Body of pancreas (tissue), 4 donors: ENCODE measurements around the gene NFX1. TPM values are rescaled to one million over a fixed set of nuclear protein-coding genes. Genes with fewer than 3 reads are reported as not detected.

Source experiments
- ATAC-seq: fragments of 150-250 bp; one replicate; pipeline ENCODE4 v1.9.1; 2016
- DNase-seq, 4 donors: peaks; one replicate each; pipeline ENCODE4 v3.0.0-alpha.2; 2019
- H3K27ac ChIP-seq, 4 donors: fragments of 200-600 bp; sonication (generic); 1 replicate in 3 of 4; 2 replicates in 1 of 4; pipeline versions ENCODE4 v1.5.1 to v1.6.1; 2016 to 2019; ENCODE audit warnings: mild to moderate bottlenecking in 1 of 4, mixed read lengths in 1 of 4, moderate library complexity in 1 of 4
- H3K27me3 ChIP-seq, 2 donors: fragments of 200-600 bp; sonication (generic); one replicate each; pipeline ENCODE4 v1.6.0; 2016; ENCODE audit warnings: mild to moderate bottlenecking in 1 of 2
- H3K36me3 ChIP-seq, 2 donors: fragments of 200-600 bp; sonication (generic); replicated peaks in 1 of 2; 2 replicates each; pipeline ENCODE4 v1.5.1; 2016; ENCODE audit warnings: low read depth in 2 of 2; ENCODE audit not compliant: insufficient read depth in 1 of 2
- H3K4me1 ChIP-seq: fragments of 200-600 bp; sonication (generic); one replicate; pipeline ENCODE4 v1.6.0; 2016
- H3K4me3 ChIP-seq, 2 donors: fragments of 200-600 bp; sonication (generic); 1 replicate in 1 of 2; 2 replicates in 1 of 2; pipeline ENCODE4 v1.5.1; 2016 to 2019
- H3K9me3 ChIP-seq, 3 donors: fragments of 200-600 bp; sonication (generic); 1 replicate in 2 of 3; 2 replicates in 1 of 3; pipeline ENCODE4 v1.5.1; 2016
- POLR2A ChIP-seq, 3 donors: fragments of 450-650 bp; IDR thresholded peaks; one replicate each; pipeline ENCODE4 v1.6.1; 2016; ENCODE audit warnings: antibody characterized with exemption in 3 of 3, mild to moderate bottlenecking in 2 of 3
- WGBS, 2 donors: methylation state at CpG; one replicate each; pipeline ENCODE4 v1.1.5; 2017; 5-methylcytosine and 5-hydroxymethylcytosine counted together
- intact Hi-C: fragments of 100-400 bp; cut with DNase I; formaldehyde crosslinking; loops from one replicate; pipeline ENCODE4 v1.15.1; 2023
- total RNA-seq, 2 donors: library from RNA; depleted of rRNA; stranded (reverse); fragments of >200 nt; gene quantifications; one replicate each; pipeline ENCODE4 v1.1.0, GENCODE V29; 2016
- TF ChIP-seq, protein P1 (sequence below), 7 experiments: fragments of 450-650 bp in 4 of 7; fragments of 200-600 bp in 3 of 7; sonication (generic) in 3 of 7; IDR thresholded peaks; one replicate each; pipeline ENCODE4 v1.5.1; 2016 to 2019; ENCODE audit warnings: antibody characterized with exemption in 7 of 7

NFX1 gene
- total RNA-seq, 2 donors from 2014 or later: 22.1 to 26.4 TPM

DNA sequence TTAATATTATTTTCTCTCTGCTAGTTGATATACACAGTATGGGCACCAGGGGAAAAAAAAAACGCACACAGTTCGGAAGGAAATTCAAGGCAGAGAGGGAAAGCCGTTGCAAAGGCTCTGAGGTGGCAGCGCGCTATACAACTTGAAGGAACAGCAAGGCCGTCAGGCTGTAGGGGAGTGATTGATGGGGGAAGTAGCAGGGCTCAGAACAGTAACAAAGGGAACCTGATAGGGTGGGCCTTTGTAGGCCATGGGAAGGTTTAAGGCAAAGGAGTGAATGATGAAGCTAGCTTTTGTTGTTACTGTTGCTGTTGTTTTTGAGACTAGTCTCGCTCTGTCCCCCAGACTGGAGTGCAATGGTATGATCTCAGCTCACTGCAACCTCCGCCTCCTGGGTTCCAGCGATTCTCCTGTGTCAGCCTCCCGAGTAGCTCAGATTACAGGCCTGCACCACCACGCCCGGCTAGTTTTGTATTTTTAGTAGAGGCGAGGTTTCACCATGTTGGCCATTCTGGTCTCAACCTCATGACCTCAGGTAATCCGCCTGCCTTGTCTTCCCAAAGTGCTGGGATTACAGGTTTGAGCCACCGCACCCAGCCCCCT, 85.0 kb downstream of the NFX1 start:
- ATAC-seq (peak; percentile 24), DNase-seq (peak in 1 of 4 donors; percentile 7)
- intact Hi-C loops: loop anchor here (10.0 kb wide), 1 partner anchor 89 kb away; no protein-coding TSS in a partner anchor
- Histone ChIP-seq H3K36me3 (peaks cover 0 to 9% of the 10 kb centered on the region in 2 donors), H3K4me3 (no peak overlapping the region), H3K27ac (peak overlapping the region in 1 of 4 donors; percentile 26), H3K27me3 (no peaks in the 10 kb centered on the region), H3K4me1 (peaks cover 6% of the 10 kb centered on the region), H3K9me3 (no peaks in the 10 kb centered on the region)
- WGBS, 2 donors: 66 to 68% methylated on average over 15 of the region's 15 CpGs
- TF ChIP-seq, protein P1, sequence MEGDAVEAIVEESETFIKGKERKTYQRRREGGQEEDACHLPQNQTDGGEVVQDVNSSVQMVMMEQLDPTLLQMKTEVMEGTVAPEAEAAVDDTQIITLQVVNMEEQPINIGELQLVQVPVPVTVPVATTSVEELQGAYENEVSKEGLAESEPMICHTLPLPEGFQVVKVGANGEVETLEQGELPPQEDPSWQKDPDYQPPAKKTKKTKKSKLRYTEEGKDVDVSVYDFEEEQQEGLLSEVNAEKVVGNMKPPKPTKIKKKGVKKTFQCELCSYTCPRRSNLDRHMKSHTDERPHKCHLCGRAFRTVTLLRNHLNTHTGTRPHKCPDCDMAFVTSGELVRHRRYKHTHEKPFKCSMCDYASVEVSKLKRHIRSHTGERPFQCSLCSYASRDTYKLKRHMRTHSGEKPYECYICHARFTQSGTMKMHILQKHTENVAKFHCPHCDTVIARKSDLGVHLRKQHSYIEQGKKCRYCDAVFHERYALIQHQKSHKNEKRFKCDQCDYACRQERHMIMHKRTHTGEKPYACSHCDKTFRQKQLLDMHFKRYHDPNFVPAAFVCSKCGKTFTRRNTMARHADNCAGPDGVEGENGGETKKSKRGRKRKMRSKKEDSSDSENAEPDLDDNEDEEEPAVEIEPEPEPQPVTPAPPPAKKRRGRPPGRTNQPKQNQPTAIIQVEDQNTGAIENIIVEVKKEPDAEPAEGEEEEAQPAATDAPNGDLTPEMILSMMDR (IDR thresholded peaks at IDR 0.05): no peak
- no peak for TF ChIP-seq POLR2A (IDR thresholded peaks at IDR 0.05)

DNA sequence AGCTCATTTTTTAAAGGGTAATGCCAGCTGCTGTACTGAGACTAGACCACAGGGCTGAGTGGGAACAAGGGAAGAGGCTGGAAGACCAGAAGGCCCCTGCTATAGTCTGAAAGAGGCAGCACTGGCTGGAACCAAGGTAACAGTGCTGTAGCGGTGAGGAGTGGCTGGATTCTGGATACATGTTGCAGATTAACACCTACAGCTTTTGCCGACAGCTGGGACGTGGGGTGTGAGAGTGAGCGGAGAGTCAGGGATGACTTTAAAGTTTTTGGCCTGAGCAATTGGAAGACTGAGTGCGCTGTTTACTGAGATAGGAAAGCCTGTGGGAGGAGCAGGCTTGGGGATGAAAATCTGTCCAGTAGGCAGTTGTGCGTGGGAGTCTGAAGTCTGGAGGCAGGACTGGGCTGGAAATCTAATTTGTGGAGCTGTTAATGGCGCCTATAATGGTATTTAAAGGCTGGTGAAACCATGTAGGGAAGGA, 85.6 kb downstream of the NFX1 start:
- intact Hi-C loops: loop anchor here (10.0 kb wide), 1 partner anchor 89 kb away; no protein-coding TSS in a partner anchor
- H3K9me3 ChIP-seq: no peaks in the 10 kb centered on the region
- WGBS, 2 donors: 92 to 94% methylated on average over 7 of the region's 7 CpGs
- no peak for TF ChIP-seq POLR2A (IDR thresholded peaks at IDR 0.05)
- TF ChIP-seq, protein P1 (IDR thresholded peaks at IDR 0.05): no peak
- no peak for ATAC-seq
- H3K36me3 ChIP-seq: peaks cover 0 to 4% of the 10 kb centered on the region in 2 donors
- peak in 2 of 4 donors; percentile 7 to 8 for DNase-seq
- H3K27ac ChIP-seq: no peak overlapping the region
- peaks cover 6% of the 10 kb centered on the region for H3K4me1 ChIP-seq
- H3K4me3 ChIP-seq: no peak overlapping the region
- no peaks in the 10 kb centered on the region for H3K27me3 ChIP-seq

DNA sequence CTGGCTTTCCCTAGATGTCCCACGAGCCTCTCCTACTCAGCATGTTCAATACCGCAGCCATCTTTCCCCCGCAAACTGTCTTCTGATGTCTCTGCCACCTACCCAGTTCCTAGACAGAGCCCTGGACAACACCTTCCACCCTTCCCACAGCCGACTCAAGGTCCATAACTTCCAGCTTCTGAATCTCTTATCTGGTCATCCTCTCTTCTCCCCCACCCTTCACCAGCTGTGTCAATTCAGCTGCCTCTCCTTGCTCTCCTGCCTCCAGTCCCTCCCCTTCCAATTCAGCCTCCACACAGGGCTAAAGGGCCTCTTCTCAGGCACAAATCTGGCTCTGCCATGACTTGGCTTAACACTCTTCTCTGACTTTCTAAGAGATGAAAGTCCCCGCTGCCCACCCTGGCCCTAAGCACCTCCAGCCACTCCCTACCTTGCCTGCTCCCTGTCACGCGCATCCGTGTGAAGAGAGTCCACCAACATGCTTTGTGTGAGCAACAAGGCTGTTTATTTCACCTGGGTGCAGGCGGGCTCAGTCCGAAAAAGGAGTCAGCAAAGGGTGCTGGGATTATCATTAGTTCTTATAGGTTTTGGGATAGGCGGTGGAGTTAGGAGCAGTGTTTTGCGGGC, 86.9 kb downstream of the NFX1 start:
- TF ChIP-seq, protein P1 (IDR thresholded peaks at IDR 0.05): no peak
- TF ChIP-seq POLR2A (IDR thresholded peaks at IDR 0.05): no peak
- no peaks in the 10 kb centered on the region for H3K36me3 ChIP-seq
- WGBS, 2 donors: 87 to 89% methylated on average over 12 of the region's 12 CpGs
- no peak overlapping the region for H3K4me3 ChIP-seq
- intact Hi-C loops: loop anchor here (10.0 kb wide), 1 partner anchor 88 kb away; no protein-coding TSS in a partner anchor
- H3K27me3 ChIP-seq: no peaks in the 10 kb centered on the region
- DNase-seq (peak in 2 of 4 donors; percentile 2 to 7), ATAC-seq (no peak)
- peaks cover 6% of the 10 kb centered on the region for H3K4me1 ChIP-seq
- no peak overlapping the region for H3K27ac ChIP-seq
- no peaks in the 10 kb centered on the region for H3K9me3 ChIP-seq

DNA sequence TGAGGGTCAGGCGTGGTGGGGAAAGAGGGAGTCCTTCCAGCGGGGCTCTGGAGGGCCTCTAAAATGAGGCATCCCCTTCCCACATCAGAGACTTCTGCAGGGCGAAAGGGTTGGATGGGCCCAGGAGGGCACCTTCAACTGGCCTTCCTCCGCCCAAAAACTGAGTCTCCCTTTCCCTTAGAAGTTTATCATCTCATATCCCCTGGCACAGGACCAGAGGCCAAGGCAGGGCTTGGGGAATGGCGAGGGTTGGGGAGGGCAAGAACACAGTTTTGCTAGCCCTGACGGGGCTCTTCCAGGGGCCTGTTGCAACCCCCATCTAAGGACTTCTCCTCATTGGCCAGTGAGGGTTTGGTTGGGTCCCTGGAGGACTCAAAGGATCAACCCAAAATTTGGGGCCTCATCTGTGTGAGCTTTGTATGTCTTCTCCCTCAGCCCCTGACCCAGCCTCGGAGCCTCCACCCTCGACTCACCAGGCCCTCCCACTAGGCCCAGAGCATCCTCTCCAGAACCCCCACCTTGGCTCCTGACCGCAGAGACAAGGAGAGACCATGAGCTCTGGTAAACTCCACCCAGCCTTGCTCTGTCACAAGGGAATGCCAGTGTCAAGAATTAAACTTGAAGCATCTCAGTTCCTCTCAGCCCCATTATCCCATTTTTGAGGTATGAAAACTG, 87.9 kb downstream of the NFX1 start:
- intact Hi-C loops: loop anchor here (10.0 kb wide), 1 partner anchor 87 kb away; no protein-coding TSS in a partner anchor
- TF ChIP-seq POLR2A (IDR thresholded peaks at IDR 0.05): no peak
- TF ChIP-seq, protein P1 (IDR thresholded peaks at IDR 0.05): no peak
- DNase-seq (peak in 2 of 4 donors; percentile 8), ATAC-seq (no peak)
- H3K27me3 ChIP-seq: no peaks in the 10 kb centered on the region
- peaks cover 6% of the 10 kb centered on the region for H3K4me1 ChIP-seq
- H3K27ac ChIP-seq: no peak overlapping the region
- H3K36me3 ChIP-seq: no peaks in the 10 kb centered on the region
- no peak overlapping the region for H3K4me3 ChIP-seq
- 77 to 85% methylated on average over 7 to 9 of the region's 9 CpGs for WGBS, 2 donors
- H3K9me3 ChIP-seq: no peaks in the 10 kb centered on the region
